Measurements from ENCODE around the gene NDUFS2.

NDUFS2 gene

DNA sequence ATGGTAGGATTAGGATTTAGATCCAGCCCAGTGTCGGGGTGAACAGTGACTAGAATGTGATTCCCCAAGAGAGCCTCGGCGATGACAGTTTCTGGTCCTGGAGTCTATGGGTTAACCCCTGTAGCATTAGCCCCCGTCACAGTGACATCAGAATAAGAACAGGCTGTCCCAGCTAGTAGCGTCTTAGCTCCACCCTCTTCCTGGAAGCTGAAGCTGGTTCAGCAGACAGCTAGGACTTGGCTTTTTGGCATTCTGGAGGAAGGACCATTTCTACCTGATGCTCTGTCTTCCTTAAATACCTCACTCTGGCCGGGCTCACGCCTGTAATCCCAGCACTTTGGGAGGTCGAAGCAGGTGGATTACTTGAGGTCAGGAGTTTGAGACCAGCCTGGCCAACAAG, 5.0 kb downstream of the NDUFS2 start:
- peaks cover 19% of the 10 kb centered on the region for H3K4me1 ChIP-seq (ENCODE audit: insufficient read depth, low read length, poor library complexity, severe bottlenecking)
- no peaks in the 10 kb centered on the region for H3K27me3 ChIP-seq (ENCODE audit: insufficient read depth, low read length, poor library complexity, severe bottlenecking)
- no peak overlapping the region for H3K9ac ChIP-seq (ENCODE audit: low read depth, low read length, poor library complexity, severe bottlenecking)
- no peak for TF ChIP-seq EZH2phosphoT487 (IDR thresholded peaks at IDR 0.05; ENCODE audit: borderline replicate concordance)
- TF ChIP-seq, protein P1, sequence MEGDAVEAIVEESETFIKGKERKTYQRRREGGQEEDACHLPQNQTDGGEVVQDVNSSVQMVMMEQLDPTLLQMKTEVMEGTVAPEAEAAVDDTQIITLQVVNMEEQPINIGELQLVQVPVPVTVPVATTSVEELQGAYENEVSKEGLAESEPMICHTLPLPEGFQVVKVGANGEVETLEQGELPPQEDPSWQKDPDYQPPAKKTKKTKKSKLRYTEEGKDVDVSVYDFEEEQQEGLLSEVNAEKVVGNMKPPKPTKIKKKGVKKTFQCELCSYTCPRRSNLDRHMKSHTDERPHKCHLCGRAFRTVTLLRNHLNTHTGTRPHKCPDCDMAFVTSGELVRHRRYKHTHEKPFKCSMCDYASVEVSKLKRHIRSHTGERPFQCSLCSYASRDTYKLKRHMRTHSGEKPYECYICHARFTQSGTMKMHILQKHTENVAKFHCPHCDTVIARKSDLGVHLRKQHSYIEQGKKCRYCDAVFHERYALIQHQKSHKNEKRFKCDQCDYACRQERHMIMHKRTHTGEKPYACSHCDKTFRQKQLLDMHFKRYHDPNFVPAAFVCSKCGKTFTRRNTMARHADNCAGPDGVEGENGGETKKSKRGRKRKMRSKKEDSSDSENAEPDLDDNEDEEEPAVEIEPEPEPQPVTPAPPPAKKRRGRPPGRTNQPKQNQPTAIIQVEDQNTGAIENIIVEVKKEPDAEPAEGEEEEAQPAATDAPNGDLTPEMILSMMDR (conservative IDR thresholded peaks at IDR 0.05; ENCODE audit: low read length) = no peak
- no peak overlapping the region for H3K4me2 ChIP-seq (ENCODE audit: low read depth, low read length, poor library complexity, severe bottlenecking)
- H3K79me2 ChIP-seq (ENCODE audit: insufficient read depth, low read length) = peaks cover 29% of the 10 kb centered on the region
- no peaks in the 10 kb centered on the region for H3F3A ChIP-seq (ENCODE audit: low read depth)
- no peak overlapping the region for H3K4me3 ChIP-seq (ENCODE audit: low read length, poor library complexity, severe bottlenecking)
- no peak overlapping the region for H2AFZ ChIP-seq (ENCODE audit: low read length)
- peaks cover 25% of the 10 kb centered on the region; the same call in 1 of the 2 replicates for H3K36me3 ChIP-seq (ENCODE audit: insufficient read depth, low read length)
- H3K9me2 ChIP-seq (replicated peaks; ENCODE audit: low read depth, low read length) = no peaks in the 10 kb centered on the region
- no peaks in the 10 kb centered on the region for H3K9me3 ChIP-seq (ENCODE audit: insufficient read depth, low read depth, low read length)
- no peaks in the 10 kb centered on the region for H4K20me1 ChIP-seq (ENCODE audit: insufficient read depth, low read length, poor library complexity, severe bottlenecking)

DNA sequence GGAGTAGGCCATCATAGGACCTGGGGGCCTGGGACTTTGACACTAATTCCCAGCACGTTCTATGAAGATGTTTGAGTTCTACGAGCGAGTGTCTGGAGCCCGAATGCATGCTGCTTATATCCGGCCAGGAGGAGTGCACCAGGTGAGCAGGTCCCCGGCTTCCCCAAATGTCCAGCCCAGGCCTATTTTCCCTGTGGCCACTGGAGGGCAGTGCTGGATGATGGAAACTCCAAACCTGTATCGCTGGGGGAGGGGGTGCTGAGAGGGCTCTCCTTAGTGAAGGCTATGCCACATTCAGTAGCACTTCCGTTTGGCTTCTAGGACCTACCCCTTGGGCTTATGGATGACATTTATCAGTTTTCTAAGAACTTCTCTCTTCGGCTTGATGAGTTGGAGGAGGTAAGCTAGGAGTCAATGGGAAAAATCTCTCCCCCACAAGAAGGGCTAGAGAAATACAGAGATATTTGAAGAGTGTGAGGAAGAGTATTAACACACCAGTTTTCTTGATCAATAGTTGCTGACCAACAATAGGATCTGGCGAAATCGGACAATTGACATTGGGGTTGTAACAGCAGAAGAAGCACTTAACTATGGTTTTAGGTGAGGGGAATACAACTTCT, 7.7 kb downstream of the NDUFS2 start:
- Histone ChIP-seq H3K9ac (ENCODE audit: low read depth, low read length, poor library complexity, severe bottlenecking) (no peak overlapping the region), H3K4me1 (ENCODE audit: insufficient read depth, low read length, poor library complexity, severe bottlenecking) (peaks cover 8% of the 10 kb centered on the region), H3K79me2 (ENCODE audit: insufficient read depth, low read length) (0 out of 2 replicates have a peak, but pooled peaks cover 6% of the 10 kb centered on the region), H3K9me2 (replicated peaks; ENCODE audit: low read depth, low read length) (no peaks in the 10 kb centered on the region), H3K4me3 (ENCODE audit: low read length, poor library complexity, severe bottlenecking) (no peak overlapping the region), H3K9me3 (ENCODE audit: insufficient read depth, low read depth, low read length) (no peaks in the 10 kb centered on the region), H2AFZ (ENCODE audit: low read length) (no peak overlapping the region), H3K27me3 (ENCODE audit: insufficient read depth, low read length, poor library complexity, severe bottlenecking) (no peaks in the 10 kb centered on the region), H3K36me3 (ENCODE audit: insufficient read depth, low read length) (peaks cover 44% of the 10 kb centered on the region; the same call in 1 of the 2 replicates), H3F3A (ENCODE audit: low read depth) (no peaks in the 10 kb centered on the region), H3K4me2 (ENCODE audit: low read depth, low read length, poor library complexity, severe bottlenecking) (no peak overlapping the region), H4K20me1 (ENCODE audit: insufficient read depth, low read length, poor library complexity, severe bottlenecking) (no peaks in the 10 kb centered on the region)
- TF ChIP-seq, protein P1 (conservative IDR thresholded peaks at IDR 0.05; ENCODE audit: low read length) = peak; percentile 95
- TF ChIP-seq EZH2phosphoT487 (IDR thresholded peaks at IDR 0.05; ENCODE audit: borderline replicate concordance) = no peak

DNA sequence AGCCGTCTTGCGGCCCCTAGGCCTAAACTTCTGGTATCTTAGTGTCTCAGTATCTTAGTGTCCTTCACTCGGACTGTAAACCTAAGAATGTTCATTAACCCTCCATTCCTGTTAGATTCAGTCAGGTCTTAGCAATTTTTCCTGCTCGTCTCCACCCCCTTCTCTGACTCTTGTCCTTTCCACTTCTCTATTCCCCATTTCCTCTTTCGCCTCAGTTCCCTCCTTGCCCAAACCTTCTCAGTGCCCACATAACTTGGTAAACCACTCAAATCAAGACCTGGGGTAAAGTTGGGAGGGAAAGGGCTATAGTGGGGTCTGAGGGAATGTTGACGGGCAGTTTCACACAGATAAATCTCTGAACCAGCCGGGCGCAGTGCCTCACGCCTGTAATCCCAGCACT, 12.2 kb downstream of the NDUFS2 start:
- H3K27me3 ChIP-seq (ENCODE audit: insufficient read depth, low read length, poor library complexity, severe bottlenecking) = no peaks in the 10 kb centered on the region
- H3K9me2 ChIP-seq (replicated peaks; ENCODE audit: low read depth, low read length) = no peaks in the 10 kb centered on the region
- TF ChIP-seq, protein P1 (conservative IDR thresholded peaks at IDR 0.05; ENCODE audit: low read length) = no peak
- TF ChIP-seq EZH2phosphoT487 (IDR thresholded peaks at IDR 0.05; ENCODE audit: borderline replicate concordance) = no peak
- H3K4me1 ChIP-seq (ENCODE audit: insufficient read depth, low read length, poor library complexity, severe bottlenecking) = peaks cover 27% of the 10 kb centered on the region
- no peak overlapping the region for H3K4me2 ChIP-seq (ENCODE audit: low read depth, low read length, poor library complexity, severe bottlenecking)
- H3K79me2 ChIP-seq (ENCODE audit: insufficient read depth, low read length) = no peaks in the 10 kb centered on the region
- H3F3A ChIP-seq (ENCODE audit: low read depth) = peaks cover 3% of the 10 kb centered on the region; the same call in 1 of the 2 replicates
- H3K9ac ChIP-seq (ENCODE audit: low read depth, low read length, poor library complexity, severe bottlenecking) = no peak overlapping the region
- no peak overlapping the region for H2AFZ ChIP-seq (ENCODE audit: low read length)
- H3K36me3 ChIP-seq (ENCODE audit: insufficient read depth, low read length) = peaks cover 36% of the 10 kb centered on the region; the same call in 1 of the 2 replicates
- H3K9me3 ChIP-seq (ENCODE audit: insufficient read depth, low read depth, low read length) = no peaks in the 10 kb centered on the region
- H3K4me3 ChIP-seq (ENCODE audit: low read length, poor library complexity, severe bottlenecking) = no peak overlapping the region
- no peaks in the 10 kb centered on the region for H4K20me1 ChIP-seq (ENCODE audit: insufficient read depth, low read length, poor library complexity, severe bottlenecking)
